Measurements from ENCODE around the gene TNFRSF21.
"Not testable (repeated sequence)": the region's sequence is repeated elsewhere in the genome, so short reads cannot be mapped to it uniquely, and the experiment has no call there.

The TNFRSF21 gene

DNA sequence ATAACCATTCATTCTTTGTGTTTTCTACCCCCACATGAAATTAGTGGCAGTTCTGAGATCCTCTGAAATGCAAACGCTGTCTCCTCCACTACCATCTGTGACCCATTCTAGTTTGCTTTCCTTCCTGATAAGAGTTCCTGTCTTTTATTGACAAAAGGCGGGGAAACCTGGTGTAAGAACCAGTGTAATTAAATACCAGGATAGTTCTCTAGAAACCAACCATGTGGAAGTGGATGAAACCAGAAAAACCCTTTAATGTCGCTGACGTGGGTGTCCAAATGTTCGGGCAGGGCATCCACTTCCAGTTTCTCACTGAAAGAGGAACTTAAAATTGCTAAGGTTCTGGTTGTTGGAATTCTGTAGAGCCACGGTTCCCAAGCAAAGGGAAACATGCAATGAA is 79.1 kb downstream of the TNFRSF21 start:
- Histone ChIP-seq H4K20me1 (no peaks in the 10 kb centered on the region), H3K4me2 (peak overlapping the region in 3 of 11 experiments; percentile 24 to 63 (median 51); a peak in 6 of 22 replicates), H3K9me3 (replicated peaks in 1 of 11) (peaks cover 0 to 13% (median 6%) of the 10 kb centered on the region in 11 experiments; a peak in 10 of 22 replicates), H3K4me3 (no peak overlapping the region), H3K36me3 (peaks cover 6 to 77% (median 56%) of the 10 kb centered on the region in 11 experiments; a peak in 19 of 22 replicates), H3K9ac (no peak overlapping the region), H3K27ac (no peak overlapping the region), H3K27me3 (no peaks in the 10 kb centered on the region; a peak in 1 of 22 replicates), H3K4me1 (peaks cover 0 to 26% (median 4%) of the 10 kb centered on the region in 10 experiments; a peak in 11 of 20 replicates)
- TF ChIP-seq Cebpa-rat (IDR thresholded peaks at IDR 0.05), result no peak

- H3K4me3 ChIP-seq, result no peak overlapping the region
- TF ChIP-seq Cebpa-rat (IDR thresholded peaks at IDR 0.05), result no peak
- no peak overlapping the region for H3K4me2 ChIP-seq
- peaks cover 0 to 20% (median 2%) of the 10 kb centered on the region in 10 experiments; a peak in 6 of 20 replicates for H3K4me1 ChIP-seq
- no peak overlapping the region for H3K27ac ChIP-seq
- peaks cover 0 to 13% (median 6%) of the 10 kb centered on the region in 11 experiments; a peak in 10 of 22 replicates for H3K9me3 ChIP-seq (replicated peaks in 1 of 11)
- no peak overlapping the region for H3K9ac ChIP-seq
- no peaks in the 10 kb centered on the region; a peak in 1 of 22 replicates for H3K27me3 ChIP-seq
- H3K36me3 ChIP-seq, result peaks cover 2 to 64% (median 44%) of the 10 kb centered on the region in 11 experiments; a peak in 19 of 22 replicates
- H4K20me1 ChIP-seq, result no peaks in the 10 kb centered on the region
Observed at GRCh38 chr6:47229255-47229654, 80.5 kb downstream of the TNFRSF21 start.

DNA sequence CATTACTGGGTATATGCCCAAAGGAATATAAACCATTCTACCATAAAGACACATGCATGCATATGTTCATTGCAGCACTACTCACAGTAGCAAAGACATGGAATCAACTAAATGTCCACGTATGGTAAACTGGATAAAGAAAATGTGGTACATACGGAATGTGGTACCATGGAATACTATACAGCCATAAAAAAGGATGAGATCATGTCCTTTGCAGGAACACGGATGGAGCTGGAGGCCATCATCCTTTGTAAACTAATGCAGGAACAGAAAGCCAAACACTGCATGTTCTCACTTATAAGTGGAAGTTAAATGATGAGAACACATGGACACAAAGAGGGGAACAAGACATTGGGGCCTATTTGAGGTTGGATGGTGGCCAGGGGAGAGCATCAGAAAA is 81.6 kb downstream of the TNFRSF21 start:
- not testable (repeated sequence) for H3K27ac ChIP-seq, H4K20me1 ChIP-seq, H3K27me3 ChIP-seq, H3K4me3 ChIP-seq, H3K4me2 ChIP-seq, H3K9ac ChIP-seq
- Histone ChIP-seq H3K9me3 (replicated peaks in 1 of 11) (peaks cover 0 to 13% (median 6%) of the 10 kb centered on the region in 11 experiments; a peak in 10 of 22 replicates), H3K4me1 (peaks cover 0 to 20% (median 2%) of the 10 kb centered on the region in 10 experiments; a peak in 6 of 20 replicates), H3K36me3 (peaks cover 0 to 55% (median 35%) of the 10 kb centered on the region in 11 experiments; a peak in 15 of 22 replicates)

DNA sequence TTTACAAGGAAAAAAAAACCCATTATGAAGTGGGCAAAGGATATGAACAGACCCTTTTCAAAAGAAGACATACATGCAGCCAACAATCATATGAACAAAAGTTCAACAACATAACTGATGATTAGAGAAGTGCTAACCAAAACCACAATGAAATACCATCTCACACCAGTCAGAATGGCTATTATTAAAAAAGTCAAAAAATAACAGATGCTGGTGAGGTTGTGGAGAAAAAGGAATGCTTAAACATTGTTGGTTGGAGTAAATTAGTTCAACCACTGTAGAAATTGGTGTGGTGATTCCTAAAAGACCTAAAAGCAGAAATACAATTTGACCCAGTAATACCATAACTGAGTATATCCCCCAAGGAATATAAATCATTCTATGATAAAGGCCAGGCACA is 86.5 kb downstream of the TNFRSF21 start:
- H4K20me1 ChIP-seq, H3K9ac ChIP-seq, H3K4me1 ChIP-seq, H3K27ac ChIP-seq, H3K36me3 ChIP-seq, H3K27me3 ChIP-seq, H3K4me3 ChIP-seq, H3K4me2 ChIP-seq: not testable (repeated sequence)
- peaks cover 0 to 11% (median 4%) of the 10 kb centered on the region in 11 experiments; a peak in 8 of 22 replicates for H3K9me3 ChIP-seq (replicated peaks in 1 of 11)

GRCh38 chr6:47221565-47221964 is 88.1 kb downstream of the TNFRSF21 start:
- Histone ChIP-seq H3K4me3 (no peak overlapping the region), H3K27me3 (no peaks in the 10 kb centered on the region), H3K4me2 (no peak overlapping the region), H3K9ac (no peak overlapping the region), H3K9me3 (replicated peaks in 1 of 11) (peaks cover 0 to 6% (median 0%) of the 10 kb centered on the region in 11 experiments; a peak in 5 of 22 replicates), H3K4me1 (no peaks in the 10 kb centered on the region), H4K20me1 (no peaks in the 10 kb centered on the region), H3K36me3 (no peaks in the 10 kb centered on the region), H3K27ac (no peak overlapping the region)
- no peak for TF ChIP-seq Cebpa-rat (IDR thresholded peaks at IDR 0.05)

DNA sequence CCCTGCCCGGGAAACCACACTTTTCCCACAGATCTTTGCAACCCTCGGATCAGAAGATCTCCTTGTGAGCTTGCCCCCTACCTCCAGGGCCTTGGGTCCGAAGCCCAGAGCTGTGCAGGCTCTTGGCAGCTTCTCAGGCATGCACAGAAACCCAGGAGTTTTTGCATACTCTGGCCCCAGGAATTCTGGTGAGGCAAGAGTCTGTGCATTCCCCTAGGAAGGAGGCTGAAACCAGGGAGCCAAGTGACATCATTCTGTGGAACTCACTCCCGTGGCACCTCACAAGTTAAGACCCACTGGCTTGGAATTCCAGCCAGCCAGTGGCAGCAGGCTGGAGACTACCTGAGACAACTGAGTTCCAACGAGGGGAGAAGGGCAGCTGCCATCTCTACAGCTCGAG is 100.1 kb downstream of the TNFRSF21 start:
- Histone ChIP-seq H3K9me3 (replicated peaks in 1 of 11) (peaks cover 8 to 29% (median 17%) of the 10 kb centered on the region in 11 experiments; a peak in 11 of 22 replicates), H3K4me3 (no peak overlapping the region), H3K4me1 (peaks cover 0 to 3% (median under 1%) of the 10 kb centered on the region in 10 experiments; a peak in 6 of 20 replicates), H3K4me2 (no peak overlapping the region), H3K9ac (no peak overlapping the region), H4K20me1 (no peaks in the 10 kb centered on the region; a peak in 1 of 22 replicates), H3K27ac (no peak overlapping the region), H3K27me3 (no peaks in the 10 kb centered on the region), H3K36me3 (no peaks in the 10 kb centered on the region)
- TF ChIP-seq Cebpa-rat (IDR thresholded peaks at IDR 0.05), result no peak

GRCh38 chr6:47207261-47207660 is 102.4 kb downstream of the TNFRSF21 start:
- Histone ChIP-seq H4K20me1 (no peaks in the 10 kb centered on the region; a peak in 1 of 22 replicates), H3K9me3 (replicated peaks in 1 of 11) (peaks cover 8 to 24% (median 16%) of the 10 kb centered on the region in 11 experiments; a peak in 11 of 22 replicates), H3K4me3 (no peak overlapping the region), H3K4me1 (peaks cover 0 to 22% (median 18%) of the 10 kb centered on the region in 10 experiments; a peak in 14 of 20 replicates), H3K36me3 (no peaks in the 10 kb centered on the region), H3K9ac (no peak overlapping the region), H3K27ac (no peak overlapping the region), H3K27me3 (no peaks in the 10 kb centered on the region), H3K4me2 (no peak overlapping the region)
- TF ChIP-seq Cebpa-rat (IDR thresholded peaks at IDR 0.05), result no peak

GRCh38 chr6:47206626-47207025 is 103.1 kb downstream of the TNFRSF21 start:
- Histone ChIP-seq H3K4me1 (peaks cover 0 to 22% (median 18%) of the 10 kb centered on the region in 10 experiments; a peak in 14 of 20 replicates), H3K36me3 (no peaks in the 10 kb centered on the region), H3K9me3 (replicated peaks in 1 of 11) (peaks cover 5 to 22% (median 14%) of the 10 kb centered on the region in 11 experiments; a peak in 10 of 22 replicates), H3K27ac (no peak overlapping the region), H3K27me3 (no peaks in the 10 kb centered on the region), H4K20me1 (no peaks in the 10 kb centered on the region; a peak in 1 of 22 replicates), H3K9ac (no peak overlapping the region), H3K4me3 (no peak overlapping the region), H3K4me2 (no peak overlapping the region)
- no peak for TF ChIP-seq Cebpa-rat (IDR thresholded peaks at IDR 0.05)

DNA sequence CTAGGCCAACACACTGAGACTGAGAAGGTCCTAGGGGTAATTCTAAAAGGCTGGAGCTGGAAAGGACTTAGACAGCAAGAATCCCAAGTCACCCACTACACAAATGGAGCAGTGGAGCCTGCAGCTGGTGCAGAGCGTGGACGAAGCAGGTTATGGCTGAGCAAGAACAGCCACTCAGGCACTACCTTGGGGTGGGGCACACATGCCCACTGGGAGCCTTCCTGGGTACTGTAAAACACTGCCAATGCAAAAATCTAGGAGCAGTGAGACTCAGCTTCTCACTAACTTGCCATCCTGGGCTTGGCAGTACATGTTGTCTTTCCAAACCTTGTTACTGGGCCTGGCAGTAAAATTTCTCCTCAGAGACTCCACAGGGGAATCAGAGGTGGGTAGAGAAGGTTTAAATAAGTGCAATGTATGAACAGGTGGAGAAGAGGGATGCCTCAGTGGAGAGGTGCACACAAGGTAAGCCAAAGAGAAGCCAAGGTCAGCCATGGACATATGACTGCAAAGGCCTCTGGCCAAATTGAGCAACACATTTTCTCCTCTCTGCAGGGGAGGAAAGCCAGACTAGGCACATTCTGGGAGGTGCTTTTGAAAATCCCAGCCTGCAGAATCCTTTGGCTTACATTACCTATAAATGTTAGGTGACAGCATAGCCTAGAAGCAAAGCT is 105.6 kb downstream of the TNFRSF21 start:
- H3K36me3 ChIP-seq, result no peaks in the 10 kb centered on the region
- H3K27ac ChIP-seq, result no peak overlapping the region
- H3K9me3 ChIP-seq (replicated peaks in 1 of 11), result 0 out of 22 replicates have a peak, but pooled peaks cover 0 to 5% (median 0%) of the 10 kb centered on the region in 11 experiments
- peak overlapping the region; percentile 4 to 54 (median 30); a peak in 18 of 22 replicates for H3K4me2 ChIP-seq
- TF ChIP-seq Cebpa-rat (IDR thresholded peaks at IDR 0.05), result no peak
- no peak overlapping the region for H3K9ac ChIP-seq
- no peak overlapping the region for H3K4me3 ChIP-seq
- no peaks in the 10 kb centered on the region for H3K27me3 ChIP-seq
- H3K4me1 ChIP-seq, result peaks cover 0 to 22% (median 18%) of the 10 kb centered on the region in 10 experiments; a peak in 14 of 20 replicates
- H4K20me1 ChIP-seq, result no peaks in the 10 kb centered on the region

All from BLaER1 treated with 17β-estradiol and CSF1 and Interleukin-3, amounts not matched to agents 10 nM and 100 nM (cell line).